ENCODE data around the gene METTL25. TPM values are rescaled to one million over a fixed set of nuclear protein-coding genes. Genes with fewer than 3 reads are reported as not detected.

The METTL25 gene
- total and polyA plus RNA-seq, 10 of the 15 experiments (the other 5 are each of a cell fraction or from before 2014, with no cell fraction given): 5.6 to 11.3 (median 8.0) TPM

DNA sequence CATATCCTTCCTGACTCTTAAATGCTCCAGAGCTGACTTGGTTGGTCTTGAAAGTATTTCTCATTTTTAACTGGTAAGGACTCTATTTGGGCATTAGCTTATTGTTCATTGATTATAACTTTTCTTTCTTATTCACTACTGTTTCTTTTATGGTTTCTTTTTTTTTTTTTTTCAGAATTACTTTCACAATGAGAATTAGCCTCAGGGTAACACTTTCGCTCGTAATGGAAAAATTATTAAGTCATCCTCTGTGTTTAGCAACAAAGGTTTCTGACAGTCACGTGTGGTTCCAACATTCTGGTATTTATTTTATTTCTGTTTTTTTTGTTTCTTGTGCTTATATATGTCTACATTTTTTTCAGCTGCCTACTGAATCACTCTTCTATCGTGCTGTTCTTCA lies 80.0 kb downstream of the METTL25 start (continued):
- TF ChIP-seq SMAD5 (IDR thresholded peaks at IDR 0.05; ENCODE audit: low read depth) (no peak), PML (IDR thresholded peaks at IDR 0.05; ENCODE audit: low read length) (no peak), CHD2 (IDR thresholded peaks at IDR 0.05; ENCODE audit: borderline replicate concordance, low read depth, low read length) (no peak), EGR1 (IDR thresholded peaks at IDR 0.05; ENCODE audit: borderline replicate concordance in 1 of 2, low read depth in 2 of 2, low read length in 2 of 2) (no peak), JUNB (IDR thresholded peaks at IDR 0.05) (peak; percentile 82), ETV6 (conservative IDR thresholded peaks at IDR 0.05 in 1 of 2, IDR thresholded peaks at IDR 0.05 in 1 of 2; ENCODE audit: borderline replicate concordance in 1 of 2, low read depth in 1 of 2) (no peak), SMC3 (IDR thresholded peaks at IDR 0.05; ENCODE audit: borderline replicate concordance, low read length) (no peak), NFXL1 (IDR thresholded peaks at IDR 0.05; ENCODE audit: borderline replicate concordance) (no peak), FOXM1 (IDR thresholded peaks at IDR 0.05; ENCODE audit: low read depth, low read length) (peak; percentile 71; the same call in 1 of the 2 replicates), WRNIP1 (IDR thresholded peaks at IDR 0.05; ENCODE audit: borderline replicate concordance, low read depth, low read length) (no peak), SIX5 (IDR thresholded peaks at IDR 0.05; ENCODE audit: low read depth, low read length, severe bottlenecking) (no peak), MTA2 (IDR thresholded peaks at IDR 0.05; ENCODE audit: low read depth) (peak; percentile 51; the same call in 1 of the 2 replicates), SP1 (IDR thresholded peaks at IDR 0.05; ENCODE audit: low read depth, low read length) (no peak), TCF7 (IDR thresholded peaks at IDR 0.05; ENCODE audit: borderline replicate concordance) (0 out of 2 replicates have a peak, but pooled peaks have one; percentile 23), GABPA (IDR thresholded peaks at IDR 0.05; ENCODE audit: low read depth) (peak; percentile 23; the same call in 1 of the 2 replicates), CEBPB (IDR thresholded peaks at IDR 0.05; ENCODE audit: borderline replicate concordance in 1 of 2, low read depth in 2 of 2, low read length in 2 of 2) (no peak), NBN (IDR thresholded peaks at IDR 0.05) (peak; percentile 71), GATAD2B (conservative IDR thresholded peaks at IDR 0.05; ENCODE audit: low read depth) (no peak), HDAC2 (IDR thresholded peaks at IDR 0.05) (no peak), YBX1 (IDR thresholded peaks at IDR 0.05) (no peak)
- TF ChIP-seq, protein P1, sequence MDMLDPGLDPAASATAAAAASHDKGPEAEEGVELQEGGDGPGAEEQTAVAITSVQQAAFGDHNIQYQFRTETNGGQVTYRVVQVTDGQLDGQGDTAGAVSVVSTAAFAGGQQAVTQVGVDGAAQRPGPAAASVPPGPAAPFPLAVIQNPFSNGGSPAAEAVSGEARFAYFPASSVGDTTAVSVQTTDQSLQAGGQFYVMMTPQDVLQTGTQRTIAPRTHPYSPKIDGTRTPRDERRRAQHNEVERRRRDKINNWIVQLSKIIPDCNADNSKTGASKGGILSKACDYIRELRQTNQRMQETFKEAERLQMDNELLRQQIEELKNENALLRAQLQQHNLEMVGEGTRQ (IDR thresholded peaks at IDR 0.05; ENCODE audit: borderline replicate concordance, low read depth, low read length): no peak
- TF ChIP-seq, protein P2, sequence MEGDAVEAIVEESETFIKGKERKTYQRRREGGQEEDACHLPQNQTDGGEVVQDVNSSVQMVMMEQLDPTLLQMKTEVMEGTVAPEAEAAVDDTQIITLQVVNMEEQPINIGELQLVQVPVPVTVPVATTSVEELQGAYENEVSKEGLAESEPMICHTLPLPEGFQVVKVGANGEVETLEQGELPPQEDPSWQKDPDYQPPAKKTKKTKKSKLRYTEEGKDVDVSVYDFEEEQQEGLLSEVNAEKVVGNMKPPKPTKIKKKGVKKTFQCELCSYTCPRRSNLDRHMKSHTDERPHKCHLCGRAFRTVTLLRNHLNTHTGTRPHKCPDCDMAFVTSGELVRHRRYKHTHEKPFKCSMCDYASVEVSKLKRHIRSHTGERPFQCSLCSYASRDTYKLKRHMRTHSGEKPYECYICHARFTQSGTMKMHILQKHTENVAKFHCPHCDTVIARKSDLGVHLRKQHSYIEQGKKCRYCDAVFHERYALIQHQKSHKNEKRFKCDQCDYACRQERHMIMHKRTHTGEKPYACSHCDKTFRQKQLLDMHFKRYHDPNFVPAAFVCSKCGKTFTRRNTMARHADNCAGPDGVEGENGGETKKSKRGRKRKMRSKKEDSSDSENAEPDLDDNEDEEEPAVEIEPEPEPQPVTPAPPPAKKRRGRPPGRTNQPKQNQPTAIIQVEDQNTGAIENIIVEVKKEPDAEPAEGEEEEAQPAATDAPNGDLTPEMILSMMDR (IDR thresholded peaks at IDR 0.05 in 2 of 3, conservative IDR thresholded peaks at IDR 0.05 in 1 of 3; ENCODE audit: control insufficient read depth in 2 of 3, extremely low read depth in 1 of 3, insufficient read depth in 1 of 3, low read depth in 3 of 3, low read length in 3 of 3): no peak
- TF ChIP-seq, protein P3, sequence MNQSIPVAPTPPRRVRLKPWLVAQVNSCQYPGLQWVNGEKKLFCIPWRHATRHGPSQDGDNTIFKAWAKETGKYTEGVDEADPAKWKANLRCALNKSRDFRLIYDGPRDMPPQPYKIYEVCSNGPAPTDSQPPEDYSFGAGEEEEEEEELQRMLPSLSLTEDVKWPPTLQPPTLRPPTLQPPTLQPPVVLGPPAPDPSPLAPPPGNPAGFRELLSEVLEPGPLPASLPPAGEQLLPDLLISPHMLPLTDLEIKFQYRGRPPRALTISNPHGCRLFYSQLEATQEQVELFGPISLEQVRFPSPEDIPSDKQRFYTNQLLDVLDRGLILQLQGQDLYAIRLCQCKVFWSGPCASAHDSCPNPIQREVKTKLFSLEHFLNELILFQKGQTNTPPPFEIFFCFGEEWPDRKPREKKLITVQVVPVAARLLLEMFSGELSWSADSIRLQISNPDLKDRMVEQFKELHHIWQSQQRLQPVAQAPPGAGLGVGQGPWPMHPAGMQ (IDR thresholded peaks at IDR 0.05; ENCODE audit: borderline replicate concordance): no peak
- TF ChIP-seq, protein P4, sequence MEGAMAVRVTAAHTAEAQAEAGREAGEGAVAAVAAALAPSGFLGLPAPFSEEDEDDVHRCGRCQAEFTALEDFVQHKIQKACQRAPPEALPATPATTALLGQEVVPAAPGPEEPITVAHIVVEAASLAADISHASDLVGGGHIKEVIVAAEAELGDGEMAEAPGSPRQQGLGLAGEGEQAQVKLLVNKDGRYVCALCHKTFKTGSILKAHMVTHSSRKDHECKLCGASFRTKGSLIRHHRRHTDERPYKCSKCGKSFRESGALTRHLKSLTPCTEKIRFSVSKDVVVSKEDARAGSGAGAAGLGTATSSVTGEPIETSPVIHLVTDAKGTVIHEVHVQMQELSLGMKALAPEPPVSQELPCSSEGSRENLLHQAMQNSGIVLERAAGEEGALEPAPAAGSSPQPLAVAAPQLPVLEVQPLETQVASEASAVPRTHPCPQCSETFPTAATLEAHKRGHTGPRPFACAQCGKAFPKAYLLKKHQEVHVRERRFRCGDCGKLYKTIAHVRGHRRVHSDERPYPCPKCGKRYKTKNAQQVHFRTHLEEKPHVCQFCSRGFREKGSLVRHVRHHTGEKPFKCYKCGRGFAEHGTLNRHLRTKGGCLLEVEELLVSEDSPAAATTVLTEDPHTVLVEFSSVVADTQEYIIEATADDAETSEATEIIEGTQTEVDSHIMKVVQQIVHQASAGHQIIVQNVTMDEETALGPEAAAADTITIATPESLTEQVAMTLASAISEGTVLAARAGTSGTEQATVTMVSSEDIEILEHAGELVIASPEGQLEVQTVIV (IDR thresholded peaks at IDR 0.05; ENCODE audit: borderline replicate concordance, partially characterized antibody): no peak

Data from GM12878 (cell line).